Measurements from ENCODE around the gene KIRREL3.

- TF ChIP-seq CTCF (IDR thresholded peaks at IDR 0.05; ENCODE audit: insufficient read depth, low read length) (no peak), SPI1 (IDR thresholded peaks at IDR 0.05; ENCODE audit: borderline replicate concordance, low read depth) (no peak), POLR2AphosphoS5 (IDR thresholded peaks at IDR 0.05; ENCODE audit: low read depth) (no peak), REST (IDR thresholded peaks at IDR 0.05; ENCODE audit: insufficient replicate concordance, low read depth) (no peak)
These were observed 405.6 kb downstream of the KIRREL3 start for GRCh38 chr11:126594921-126595367.

Measured in HL-60 (cell line).